Neural cell (in vitro differentiated cells): ENCODE data around the gene FAM168B. TPM values are rescaled to one million over a fixed set of nuclear protein-coding genes. Genes with fewer than 3 reads are reported as not detected.

Experiments used
- H2AFZ ChIP-seq: fragments of 200-600, 300-800 bp; sonication (generic), shearing (Covaris generic); 2 replicates; pipeline ENCODE4 v1.6.0; 2014; ENCODE audit warnings: low read depth, mild to moderate bottlenecking, antibody characterized with exemption, low read length, moderate library complexity
- H3F3A ChIP-seq: fragments of 200-600 bp; shearing (Covaris generic); 2 replicates; pipeline ENCODE4 v1.6.1; 2016; ENCODE audit warnings: mild to moderate bottlenecking, moderate library complexity, mixed read lengths, antibody characterized with exemption, low read length; ENCODE audit not compliant: insufficient read depth, poor library complexity, severe bottlenecking
- H3K27ac ChIP-seq: fragments of 200-600, 300-800 bp; sonication (generic), shearing (Covaris generic); 2 replicates; pipeline ENCODE4 v1.5.1; 2014; ENCODE audit warnings: mild to moderate bottlenecking, low read length, moderate library complexity
- H3K27me3 ChIP-seq: fragments of 300-800, 200-600 bp; sonication (generic), shearing (Covaris generic); 2 replicates; pipeline ENCODE4 v1.6.0; 2014; ENCODE audit warnings: mild to moderate bottlenecking, low read depth, low read length, moderate library complexity; ENCODE audit not compliant: insufficient read depth
- H3K36me3 ChIP-seq: fragments of 300-800, 200-600 bp; sonication (generic), shearing (Covaris generic); 2 replicates; pipeline ENCODE4 v1.5.1; 2014; ENCODE audit warnings: mild to moderate bottlenecking, antibody characterized with exemption, low read length, moderate library complexity; ENCODE audit not compliant: insufficient read depth
- H3K4me2 ChIP-seq: fragments of 300-800, 200-600 bp; sonication (generic), shearing (Covaris generic); 2 replicates; pipeline ENCODE4 v1.6.0; 2014; ENCODE audit warnings: mild to moderate bottlenecking, low read length
- H3K4me3 ChIP-seq: fragments of 300-800, 200-600 bp; sonication (generic), shearing (Covaris generic); 2 replicates; pipeline ENCODE4 v1.5.1; 2014; ENCODE audit warnings: mild to moderate bottlenecking, low read length, moderate library complexity
- H3K79me2 ChIP-seq: fragments of 200-600 bp; shearing (Covaris generic); replicated peaks from 2 replicates; pipeline ENCODE4 v1.6.0; 2014; ENCODE audit warnings: mild to moderate bottlenecking, low read length, moderate library complexity; ENCODE audit not compliant: insufficient read depth
- H3K9ac ChIP-seq: fragments of 300-800, 200-600 bp; sonication (generic), shearing (Covaris generic); 2 replicates; pipeline ENCODE4 v1.6.1; 2016; ENCODE audit warnings: mild to moderate bottlenecking, low read length, mixed read lengths
- H3K9me2 ChIP-seq: fragments of 200-600 bp; shearing (Covaris generic); 2 replicates; pipeline ENCODE4 v1.6.1; 2016; ENCODE audit warnings: mild to moderate bottlenecking, low read length, mixed read lengths; ENCODE audit not compliant: insufficient read depth
- H3K9me3 ChIP-seq: fragments of 200-600, 300-800 bp; sonication (generic), shearing (Covaris generic); 2 replicates; pipeline ENCODE4 v1.6.1; 2016; ENCODE audit warnings: mild to moderate bottlenecking, mixed run types, low read length, moderate library complexity, mixed read lengths
- H4K20me1 ChIP-seq: fragments of 200-600 bp; shearing (Covaris generic); 2 replicates; pipeline ENCODE4 v1.6.1; 2016; ENCODE audit warnings: mild to moderate bottlenecking, mixed run types; ENCODE audit not compliant: insufficient read depth
- EP300 ChIP-seq: fragments of 450-650 bp; conservative IDR thresholded peaks from 2 replicates; pipeline ENCODE4 v1.6.1; 2014; ENCODE audit warnings: antibody characterized with exemption, mild to moderate bottlenecking, moderate library complexity; ENCODE audit not compliant: poor library complexity, severe bottlenecking
- EZH2 ChIP-seq: fragments of 200-600, 300-800 bp; shearing (Covaris generic), sonication (generic); IDR thresholded peaks from 2 replicates; pipeline ENCODE4 v1.6.1; 2014; ENCODE audit warnings: antibody characterized with exemption, low read length, borderline replicate concordance, mild to moderate bottlenecking; ENCODE audit not compliant: insufficient read depth, poor library complexity, severe bottlenecking
- MXI1 ChIP-seq: fragments of 450-650 bp; conservative IDR thresholded peaks from 2 replicates; pipeline ENCODE4 v1.6.1; 2014; ENCODE audit warnings: antibody characterized with exemption, mild to moderate bottlenecking; ENCODE audit not compliant: poor library complexity, severe bottlenecking
- POLR2AphosphoS5 ChIP-seq: IDR thresholded peaks from 2 replicates; pipeline ENCODE4 v1.6.1; 2012
- RAD21 ChIP-seq: fragments of 450-650 bp; conservative IDR thresholded peaks from 2 replicates; pipeline ENCODE4 v1.6.1; 2014; ENCODE audit warnings: antibody characterized with exemption, mild to moderate bottlenecking, moderate library complexity
- SMC3 ChIP-seq: fragments of 450-650 bp; conservative IDR thresholded peaks from 2 replicates; pipeline ENCODE4 v1.6.1; 2014; ENCODE audit warnings: antibody characterized with exemption, mild to moderate bottlenecking, moderate library complexity; ENCODE audit not compliant: poor library complexity
- TAF1 ChIP-seq: IDR thresholded peaks from 2 replicates; pipeline ENCODE4 v1.6.1; 2012; ENCODE audit warnings: low read depth
- polyA plus RNA-seq: library from polyadenylated mRNA; depleted of rRNA; stranded (reverse); fragments of >200 nt; gene quantifications from 2 replicates; pipeline ENCODE4 v1.2.3, GENCODE V29; 2014
- TF ChIP-seq, protein P1 (sequence below): fragments of 450-650 bp; IDR thresholded peaks from 2 replicates; pipeline ENCODE4 v1.5.1; 2014; ENCODE audit warnings: antibody characterized with exemption, mild to moderate bottlenecking, moderate library complexity; ENCODE audit not compliant: poor library complexity, severe bottlenecking
- TF ChIP-seq, protein P2 (sequence below): IDR thresholded peaks from 2 replicates; pipeline ENCODE4 v1.6.1; 2012; ENCODE audit warnings: borderline replicate concordance

FAM168B gene
- polyA plus RNA-seq, 1 donor from 2014 or later: 162 TPM

DNA sequence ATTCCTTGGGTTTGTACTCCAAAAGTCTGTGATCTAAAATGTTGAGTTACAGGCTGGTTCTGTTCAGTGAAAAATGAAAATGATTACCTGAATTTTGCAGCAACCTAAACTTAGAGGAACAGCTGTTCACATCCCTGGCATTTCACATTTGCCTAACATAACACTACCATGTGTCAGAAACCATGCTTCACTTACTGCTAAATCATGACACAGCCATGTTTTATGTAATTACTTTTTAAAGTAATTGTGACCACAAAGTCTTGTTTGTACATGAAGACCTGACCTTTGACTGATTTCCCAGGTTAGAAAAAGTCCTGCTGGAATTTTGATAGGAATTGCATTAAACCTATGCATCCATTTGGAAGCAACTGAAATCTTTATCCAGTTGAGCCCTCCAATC lies 79.1 kb downstream of the FAM168B start:
- H3K79me2 ChIP-seq: no peaks in the 10 kb centered on the region
- H3K27ac ChIP-seq: no peak overlapping the region
- no peaks in the 10 kb centered on the region for H3K27me3 ChIP-seq
- H3K4me2 ChIP-seq: no peak overlapping the region
- TF ChIP-seq POLR2AphosphoS5 (no peak), MXI1 (no peak), EZH2 (no peak)
- TF ChIP-seq, protein P1, sequence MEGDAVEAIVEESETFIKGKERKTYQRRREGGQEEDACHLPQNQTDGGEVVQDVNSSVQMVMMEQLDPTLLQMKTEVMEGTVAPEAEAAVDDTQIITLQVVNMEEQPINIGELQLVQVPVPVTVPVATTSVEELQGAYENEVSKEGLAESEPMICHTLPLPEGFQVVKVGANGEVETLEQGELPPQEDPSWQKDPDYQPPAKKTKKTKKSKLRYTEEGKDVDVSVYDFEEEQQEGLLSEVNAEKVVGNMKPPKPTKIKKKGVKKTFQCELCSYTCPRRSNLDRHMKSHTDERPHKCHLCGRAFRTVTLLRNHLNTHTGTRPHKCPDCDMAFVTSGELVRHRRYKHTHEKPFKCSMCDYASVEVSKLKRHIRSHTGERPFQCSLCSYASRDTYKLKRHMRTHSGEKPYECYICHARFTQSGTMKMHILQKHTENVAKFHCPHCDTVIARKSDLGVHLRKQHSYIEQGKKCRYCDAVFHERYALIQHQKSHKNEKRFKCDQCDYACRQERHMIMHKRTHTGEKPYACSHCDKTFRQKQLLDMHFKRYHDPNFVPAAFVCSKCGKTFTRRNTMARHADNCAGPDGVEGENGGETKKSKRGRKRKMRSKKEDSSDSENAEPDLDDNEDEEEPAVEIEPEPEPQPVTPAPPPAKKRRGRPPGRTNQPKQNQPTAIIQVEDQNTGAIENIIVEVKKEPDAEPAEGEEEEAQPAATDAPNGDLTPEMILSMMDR: no peak
- TF ChIP-seq, protein P2, sequence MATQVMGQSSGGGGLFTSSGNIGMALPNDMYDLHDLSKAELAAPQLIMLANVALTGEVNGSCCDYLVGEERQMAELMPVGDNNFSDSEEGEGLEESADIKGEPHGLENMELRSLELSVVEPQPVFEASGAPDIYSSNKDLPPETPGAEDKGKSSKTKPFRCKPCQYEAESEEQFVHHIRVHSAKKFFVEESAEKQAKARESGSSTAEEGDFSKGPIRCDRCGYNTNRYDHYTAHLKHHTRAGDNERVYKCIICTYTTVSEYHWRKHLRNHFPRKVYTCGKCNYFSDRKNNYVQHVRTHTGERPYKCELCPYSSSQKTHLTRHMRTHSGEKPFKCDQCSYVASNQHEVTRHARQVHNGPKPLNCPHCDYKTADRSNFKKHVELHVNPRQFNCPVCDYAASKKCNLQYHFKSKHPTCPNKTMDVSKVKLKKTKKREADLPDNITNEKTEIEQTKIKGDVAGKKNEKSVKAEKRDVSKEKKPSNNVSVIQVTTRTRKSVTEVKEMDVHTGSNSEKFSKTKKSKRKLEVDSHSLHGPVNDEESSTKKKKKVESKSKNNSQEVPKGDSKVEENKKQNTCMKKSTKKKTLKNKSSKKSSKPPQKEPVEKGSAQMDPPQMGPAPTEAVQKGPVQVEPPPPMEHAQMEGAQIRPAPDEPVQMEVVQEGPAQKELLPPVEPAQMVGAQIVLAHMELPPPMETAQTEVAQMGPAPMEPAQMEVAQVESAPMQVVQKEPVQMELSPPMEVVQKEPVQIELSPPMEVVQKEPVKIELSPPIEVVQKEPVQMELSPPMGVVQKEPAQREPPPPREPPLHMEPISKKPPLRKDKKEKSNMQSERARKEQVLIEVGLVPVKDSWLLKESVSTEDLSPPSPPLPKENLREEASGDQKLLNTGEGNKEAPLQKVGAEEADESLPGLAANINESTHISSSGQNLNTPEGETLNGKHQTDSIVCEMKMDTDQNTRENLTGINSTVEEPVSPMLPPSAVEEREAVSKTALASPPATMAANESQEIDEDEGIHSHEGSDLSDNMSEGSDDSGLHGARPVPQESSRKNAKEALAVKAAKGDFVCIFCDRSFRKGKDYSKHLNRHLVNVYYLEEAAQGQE: no peak
- H4K20me1 ChIP-seq: no peaks in the 10 kb centered on the region
- H3K9me2 ChIP-seq: no peaks in the 10 kb centered on the region
- no peaks in the 10 kb centered on the region for H3K36me3 ChIP-seq
- H3F3A ChIP-seq: no peaks in the 10 kb centered on the region
- no peak overlapping the region for H3K9ac ChIP-seq
- no peaks in the 10 kb centered on the region for H3K9me3 ChIP-seq
- H2AFZ ChIP-seq: no peak overlapping the region
- H3K4me3 ChIP-seq: no peak overlapping the region

DNA sequence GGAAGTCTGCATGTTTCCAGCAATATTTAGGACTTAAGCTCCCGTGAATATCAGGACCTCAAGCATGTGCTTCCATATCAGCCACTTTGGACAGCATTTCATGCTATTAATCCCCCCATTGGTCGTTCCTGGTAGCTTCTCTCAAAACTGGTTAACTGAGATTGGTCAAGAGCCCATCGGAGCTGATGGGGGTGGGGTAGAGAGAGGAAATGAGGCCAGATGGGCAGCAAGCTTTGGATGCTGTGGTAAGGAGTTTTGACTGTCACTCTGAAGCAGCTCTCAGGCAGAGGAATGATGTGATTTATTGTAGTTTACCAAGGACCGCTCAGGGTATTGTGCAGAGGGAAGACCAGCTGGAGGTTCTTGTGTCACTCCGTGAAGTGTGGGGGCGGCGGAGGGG lies 81.8 kb downstream of the FAM168B start:
- H2AFZ ChIP-seq: no peak overlapping the region
- H4K20me1 ChIP-seq: no peaks in the 10 kb centered on the region
- no peak overlapping the region for H3K4me2 ChIP-seq
- no peaks in the 10 kb centered on the region for H3K27me3 ChIP-seq
- no peak overlapping the region for H3K4me3 ChIP-seq
- H3K9me2 ChIP-seq: no peaks in the 10 kb centered on the region
- no peaks in the 10 kb centered on the region for H3K79me2 ChIP-seq
- no peak overlapping the region for H3K9ac ChIP-seq
- no peaks in the 10 kb centered on the region for H3K36me3 ChIP-seq
- H3K27ac ChIP-seq: no peak overlapping the region
- no peak for TF ChIP-seq SMC3
- TF ChIP-seq POLR2AphosphoS5: no peak
- no peak for TF ChIP-seq RAD21
- TF ChIP-seq EP300: no peak
- TF ChIP-seq, protein P2: no peak
- no peak for TF ChIP-seq MXI1
- no peak for TF ChIP-seq TAF1
- TF ChIP-seq EZH2: no peak
- TF ChIP-seq, protein P1: no peak
- no peaks in the 10 kb centered on the region for H3K9me3 ChIP-seq
- no peaks in the 10 kb centered on the region for H3F3A ChIP-seq
